Measurements from ENCODE around the gene KDM4C.

DNA sequence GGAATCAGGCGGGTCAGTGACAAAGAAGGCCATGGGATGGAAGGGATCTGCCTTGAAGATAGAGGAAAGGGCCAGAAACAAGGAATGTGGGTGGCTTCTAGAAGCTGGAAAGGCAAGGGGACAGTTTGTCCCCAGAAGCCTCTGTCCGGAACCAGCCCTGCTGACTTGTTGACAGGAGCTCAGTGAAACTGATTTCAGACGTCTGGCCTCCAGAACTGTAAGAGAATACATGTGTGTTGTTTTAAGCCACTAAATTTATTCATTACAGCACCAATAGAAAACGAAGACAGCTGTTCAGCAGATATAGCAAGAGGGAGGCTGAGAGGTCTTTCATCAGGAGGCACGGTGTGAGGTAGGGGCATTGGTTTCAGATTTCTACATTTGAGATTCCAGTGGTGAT is 422.5 kb downstream of the KDM4C start:
- no peak for TF ChIP-seq POLR2AphosphoS5 (IDR thresholded peaks at IDR 0.05)
- TF ChIP-seq, protein P1, sequence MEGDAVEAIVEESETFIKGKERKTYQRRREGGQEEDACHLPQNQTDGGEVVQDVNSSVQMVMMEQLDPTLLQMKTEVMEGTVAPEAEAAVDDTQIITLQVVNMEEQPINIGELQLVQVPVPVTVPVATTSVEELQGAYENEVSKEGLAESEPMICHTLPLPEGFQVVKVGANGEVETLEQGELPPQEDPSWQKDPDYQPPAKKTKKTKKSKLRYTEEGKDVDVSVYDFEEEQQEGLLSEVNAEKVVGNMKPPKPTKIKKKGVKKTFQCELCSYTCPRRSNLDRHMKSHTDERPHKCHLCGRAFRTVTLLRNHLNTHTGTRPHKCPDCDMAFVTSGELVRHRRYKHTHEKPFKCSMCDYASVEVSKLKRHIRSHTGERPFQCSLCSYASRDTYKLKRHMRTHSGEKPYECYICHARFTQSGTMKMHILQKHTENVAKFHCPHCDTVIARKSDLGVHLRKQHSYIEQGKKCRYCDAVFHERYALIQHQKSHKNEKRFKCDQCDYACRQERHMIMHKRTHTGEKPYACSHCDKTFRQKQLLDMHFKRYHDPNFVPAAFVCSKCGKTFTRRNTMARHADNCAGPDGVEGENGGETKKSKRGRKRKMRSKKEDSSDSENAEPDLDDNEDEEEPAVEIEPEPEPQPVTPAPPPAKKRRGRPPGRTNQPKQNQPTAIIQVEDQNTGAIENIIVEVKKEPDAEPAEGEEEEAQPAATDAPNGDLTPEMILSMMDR (IDR thresholded peaks at IDR 0.05): no peak
